Activated CD8-positive, alpha-beta memory T cell treated with anti-CD3 and anti-CD28 coated beads for 1 hour (primary cell): ENCODE data around the gene N4BP3.

ENCODE experiments used
- DNase-seq, 2 donors: peaks; one replicate each; pipeline ENCODE4 v3.0.0-alpha.2; 2020; ENCODE audit warnings: low read depth in 1 of 2; ENCODE audit errors: extremely low read depth in 1 of 2

The N4BP3 gene

GRCh38 chr5:178098685-178099084 is 14.6 kb upstream of the N4BP3 start:
- DNase-seq: no peak

GRCh38 chr5:178103612-178104011 is 9.7 kb upstream of the N4BP3 start:
- DNase-seq: no peak

GRCh38 chr5:178104492-178104891 is 8.8 kb upstream of the N4BP3 start:
- no peak for DNase-seq

GRCh38 chr5:178106086-178106485 is 7.2 kb upstream of the N4BP3 start:
- DNase-seq: no peak

DNA sequence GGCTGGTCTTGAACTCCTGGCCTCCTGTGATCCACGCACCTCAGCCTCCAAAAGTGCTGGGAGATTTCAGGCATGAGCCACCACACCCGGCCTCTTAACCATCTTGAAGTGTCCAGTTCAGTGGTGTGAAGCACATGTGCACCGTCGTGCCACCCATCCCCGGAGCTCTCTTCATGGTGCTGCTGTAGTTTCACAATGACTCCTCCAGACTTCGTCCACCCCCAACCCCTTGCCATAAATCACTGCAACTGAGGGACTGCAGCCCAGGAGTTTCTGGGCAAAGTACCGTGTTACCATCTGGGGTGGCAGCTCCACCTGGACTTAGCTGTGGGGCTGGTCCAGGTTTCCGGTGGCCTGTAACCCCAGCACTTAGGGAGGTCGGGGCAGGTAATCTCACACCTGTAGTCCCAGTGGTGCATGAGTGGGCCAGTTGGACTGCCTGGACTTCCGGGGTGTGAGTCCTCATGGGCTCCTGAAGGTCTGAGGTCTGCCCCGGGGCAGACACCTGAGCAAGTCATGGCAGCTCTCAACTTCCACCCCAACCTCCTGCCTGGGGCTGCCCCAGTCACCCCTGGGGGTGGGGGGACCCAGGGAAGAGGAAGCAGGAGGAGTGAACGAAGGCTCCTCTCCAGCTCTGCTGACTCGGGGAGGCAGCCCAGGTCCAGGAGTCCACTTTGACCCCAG is 6.6 kb upstream of the N4BP3 start:
- no peak for DNase-seq

DNA sequence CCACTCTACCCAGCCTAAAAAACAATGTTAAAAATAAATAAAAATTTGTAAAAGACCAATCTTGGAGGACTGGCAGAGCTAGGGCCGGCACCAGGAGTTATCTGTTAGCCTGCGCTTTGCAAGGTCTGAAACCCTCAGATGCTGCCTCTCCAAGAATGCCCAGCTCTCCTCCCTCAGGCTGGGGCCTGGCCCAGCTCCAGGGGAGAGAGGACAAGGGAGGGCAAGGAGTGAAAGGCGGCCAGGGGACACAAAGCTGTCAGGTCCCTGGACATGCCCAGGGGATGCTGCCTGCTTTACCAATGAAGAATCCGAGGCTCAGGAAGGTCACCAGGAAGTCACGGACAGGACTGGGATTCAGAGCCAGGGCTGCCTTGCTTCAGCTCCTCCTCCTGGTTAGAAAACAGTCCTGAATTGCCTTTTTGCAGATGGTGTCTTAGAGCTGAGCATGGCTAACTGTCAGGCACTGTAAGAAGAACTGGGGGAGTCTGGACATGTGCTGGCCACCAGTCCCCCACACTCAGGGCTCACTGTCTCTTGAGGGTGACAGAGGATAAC is 5.5 kb upstream of the N4BP3 start:
- DNase-seq: no peak

DNA sequence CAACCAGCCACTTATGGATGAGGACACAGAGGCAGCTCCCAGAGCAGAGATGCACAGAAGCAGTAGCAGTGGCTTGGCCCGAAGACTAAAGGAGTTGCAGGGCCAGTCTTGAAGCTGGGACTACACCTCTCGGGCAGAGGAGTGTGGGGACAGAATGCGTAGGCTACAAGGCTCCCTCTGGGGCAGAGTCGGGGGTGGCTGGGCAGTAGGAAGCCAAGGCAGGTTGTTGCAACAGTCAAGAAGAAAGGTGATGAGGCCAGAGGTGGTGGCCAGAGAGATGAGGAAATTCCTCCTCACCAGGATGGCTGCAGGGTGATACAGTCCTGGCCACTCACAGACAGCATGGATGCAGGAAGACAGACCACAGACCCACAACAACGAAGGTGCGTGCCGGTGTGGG is 4.9 kb upstream of the N4BP3 start:
- DNase-seq: no peak

- no peak for DNase-seq
Measured at GRCh38 chr5:178108966-178109365, 4.4 kb upstream of the N4BP3 start.

GRCh38 chr5:178110511-178110910 is 2.8 kb upstream of the N4BP3 start:
- DNase-seq: no peak

- no peak for DNase-seq
Measured at GRCh38 chr5:178111925-178112324, 1.4 kb upstream of the N4BP3 start.

- DNase-seq: no peak
Measured at GRCh38 chr5:178112545-178112944, 787 bp upstream of the N4BP3 start.

GRCh38 chr5:178113841-178114324 is 551 bp downstream of the N4BP3 start:
- DNase-seq: no peak

GRCh38 chr5:178114325-178115135 is 1.2 kb downstream of the N4BP3 start:
- DNase-seq: peak in 1 of 2 donors; percentile 39

GRCh38 chr5:178115136-178115813 is 1.9 kb downstream of the N4BP3 start:
- no peak for DNase-seq

DNA sequence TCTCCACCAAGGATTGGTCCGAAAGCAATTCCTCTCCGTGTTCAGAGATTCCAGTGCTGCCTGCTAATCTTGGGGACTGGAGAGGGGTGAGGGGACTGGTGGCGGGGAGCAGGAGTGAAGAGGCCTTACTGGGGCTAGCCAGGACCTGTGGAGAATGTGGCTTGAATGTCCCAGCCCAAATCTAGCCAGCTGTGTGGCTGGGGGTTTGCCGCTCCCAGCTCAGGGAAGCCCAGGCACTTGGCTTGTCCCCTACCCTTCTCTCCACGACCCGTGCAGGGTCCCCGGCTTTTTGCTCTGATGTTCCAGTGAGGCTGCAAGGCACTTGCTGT is 2.4 kb downstream of the N4BP3 start:
- no peak for DNase-seq

GRCh38 chr5:178116143-178116885 is 3.0 kb downstream of the N4BP3 start:
- DNase-seq: peak; percentile 53 to 66

DNA sequence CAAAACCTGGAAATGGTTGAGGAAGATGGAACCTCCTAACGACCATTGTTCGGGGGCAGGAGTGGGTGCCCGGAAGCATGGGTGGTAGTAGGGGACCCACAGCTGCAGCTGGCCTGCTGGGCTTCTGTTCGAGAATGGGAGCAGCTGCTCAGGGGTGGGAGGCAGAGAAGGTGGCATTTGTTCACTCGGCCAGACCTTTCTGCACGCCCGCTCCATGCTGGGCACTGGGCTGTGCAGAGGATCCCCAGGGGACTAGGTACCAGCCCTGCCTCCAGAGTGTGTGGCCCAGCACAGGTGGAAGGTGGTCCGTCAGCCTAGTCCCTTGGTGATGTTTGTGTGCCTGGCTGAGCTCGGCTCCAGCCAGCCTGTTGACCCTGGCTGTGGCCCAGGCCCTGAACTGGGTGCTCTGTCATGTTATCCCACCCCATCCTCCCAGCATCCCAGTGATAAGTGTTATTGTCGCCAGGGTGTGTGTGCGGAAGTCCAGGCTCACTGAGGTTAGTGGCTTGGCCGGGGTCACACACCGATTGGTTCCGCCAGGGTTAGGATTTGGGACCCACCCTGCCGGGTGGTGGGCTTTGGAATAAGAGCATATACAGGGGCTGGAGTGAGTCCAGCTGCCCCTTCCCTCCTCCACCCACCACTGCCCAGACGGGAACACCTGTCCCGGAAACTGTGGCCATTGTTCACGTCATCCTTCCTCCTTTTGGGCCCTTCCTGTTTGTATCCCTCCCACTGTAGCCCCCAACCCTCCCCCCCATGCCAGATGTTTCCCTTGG is 4.8 kb downstream of the N4BP3 start:
- DNase-seq: no peak

DNA sequence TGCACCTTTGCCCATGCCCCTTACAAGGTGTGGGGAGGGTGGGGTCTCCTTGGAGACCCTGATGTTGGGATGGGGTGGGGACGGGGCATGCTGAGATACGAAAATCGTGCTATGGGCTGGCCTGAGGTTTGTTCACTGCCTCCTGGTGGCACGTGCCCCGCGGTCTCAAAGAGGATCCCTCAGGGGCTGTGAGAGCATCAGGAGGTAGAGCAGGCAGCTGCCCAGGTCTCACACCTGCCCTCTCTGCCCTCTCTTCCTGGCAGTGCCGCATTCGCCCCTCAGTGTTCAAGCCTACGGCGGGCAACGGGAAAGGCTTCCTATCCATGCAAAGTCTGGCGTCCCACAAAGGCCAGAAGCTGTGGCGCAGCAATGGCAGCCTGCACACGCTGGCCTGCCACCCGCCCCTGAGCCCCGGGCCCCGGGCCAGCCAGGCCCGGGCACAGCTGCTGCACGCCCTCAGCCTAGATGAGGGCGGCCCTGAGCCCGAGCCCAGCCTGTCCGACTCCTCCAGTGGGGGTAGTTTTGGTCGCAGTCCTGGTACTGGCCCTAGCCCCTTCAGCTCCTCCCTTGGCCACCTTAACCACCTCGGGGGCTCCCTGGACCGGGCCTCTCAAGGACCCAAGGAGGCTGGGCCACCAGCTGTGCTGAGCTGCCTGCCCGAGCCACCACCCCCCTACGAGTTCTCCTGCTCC is 6.7 kb downstream of the N4BP3 start:
- no peak for DNase-seq

GRCh38 chr5:178120607-178121357 is 7.5 kb downstream of the N4BP3 start:
- DNase-seq: peak; percentile 63 to 69
